ENCODE data around the gene SOBP. TPM values are rescaled to one million over a fixed set of nuclear protein-coding genes. Genes with fewer than 3 reads are reported as not detected.
A peak's percentile ranks its signal among the peaks of the same experiment; 100 is the strongest.

The SOBP gene
- total RNA-seq, 1 experiment from 2014 or later = 10.1 TPM

GRCh38 chr6:107578642-107579341 lies 88.9 kb downstream of the SOBP start:
- ATAC-seq (peak; percentile 97), DNase-seq (ENCODE audit: low spot score) (peak; percentile 55)
- H3K27me3 Mint-ChIP-seq (ENCODE audit: low read depth) = no peaks in the 10 kb centered on the region
- H3K9me3 Mint-ChIP-seq = peaks cover 4% of the 10 kb centered on the region
- CTCF ChIA-PET = interaction anchor here (0.7 to 1.2 kb wide), 3 partner anchors 8 to 119 kb away, joined by 3 to 4 read pairs (median 3); partner anchors contain the start of gene PDSS2
- peaks cover 39% of the 10 kb centered on the region for H3K4me1 Mint-ChIP-seq
- TF ChIP-seq CREM (CRISPR knock-in tag; IDR thresholded peaks at IDR 0.05) (no peak), ZNF232 (CRISPR knock-in tag; IDR thresholded peaks at IDR 0.05) (no peak), JAZF1 (CRISPR knock-in tag; IDR thresholded peaks at IDR 0.05) (no peak), SMAD3 (CRISPR knock-in tag; IDR thresholded peaks at IDR 0.05; ENCODE audit: borderline replicate concordance) (no peak), ZNF281 (CRISPR knock-in tag; IDR thresholded peaks at IDR 0.05) (peak; percentile 57; the same call in 1 of the 2 replicates), ZBTB21 (CRISPR knock-in tag; IDR thresholded peaks at IDR 0.05; ENCODE audit: borderline replicate concordance) (0 out of 2 replicates have a peak, but pooled peaks have one; percentile 18), SOX15 (CRISPR knock-in tag; IDR thresholded peaks at IDR 0.05) (no peak), FOXK1 (CRISPR knock-in tag; IDR thresholded peaks at IDR 0.05) (0 out of 2 replicates have a peak, but pooled peaks have one; percentile 37), TP53 (CRISPR knock-in tag; IDR thresholded peaks at IDR 0.05) (no peak), ETV6 (CRISPR knock-in tag; IDR thresholded peaks at IDR 0.05) (no peak), ATF3 (CRISPR knock-in tag; conservative IDR thresholded peaks at IDR 0.05) (no peak), TEAD1 (CRISPR knock-in tag; IDR thresholded peaks at IDR 0.05) (peak; percentile 26; the same call in 1 of the 2 replicates)
- TF ChIP-seq, protein P1, sequence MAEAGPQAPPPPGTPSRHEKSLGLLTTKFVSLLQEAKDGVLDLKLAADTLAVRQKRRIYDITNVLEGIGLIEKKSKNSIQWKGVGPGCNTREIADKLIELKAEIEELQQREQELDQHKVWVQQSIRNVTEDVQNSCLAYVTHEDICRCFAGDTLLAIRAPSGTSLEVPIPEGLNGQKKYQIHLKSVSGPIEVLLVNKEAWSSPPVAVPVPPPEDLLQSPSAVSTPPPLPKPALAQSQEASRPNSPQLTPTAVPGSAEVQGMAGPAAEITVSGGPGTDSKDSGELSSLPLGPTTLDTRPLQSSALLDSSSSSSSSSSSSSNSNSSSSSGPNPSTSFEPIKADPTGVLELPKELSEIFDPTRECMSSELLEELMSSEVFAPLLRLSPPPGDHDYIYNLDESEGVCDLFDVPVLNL (CRISPR knock-in tag; IDR thresholded peaks at IDR 0.05; ENCODE audit: borderline replicate concordance, low read depth) = no peak
- TF ChIP-seq, protein P2, sequence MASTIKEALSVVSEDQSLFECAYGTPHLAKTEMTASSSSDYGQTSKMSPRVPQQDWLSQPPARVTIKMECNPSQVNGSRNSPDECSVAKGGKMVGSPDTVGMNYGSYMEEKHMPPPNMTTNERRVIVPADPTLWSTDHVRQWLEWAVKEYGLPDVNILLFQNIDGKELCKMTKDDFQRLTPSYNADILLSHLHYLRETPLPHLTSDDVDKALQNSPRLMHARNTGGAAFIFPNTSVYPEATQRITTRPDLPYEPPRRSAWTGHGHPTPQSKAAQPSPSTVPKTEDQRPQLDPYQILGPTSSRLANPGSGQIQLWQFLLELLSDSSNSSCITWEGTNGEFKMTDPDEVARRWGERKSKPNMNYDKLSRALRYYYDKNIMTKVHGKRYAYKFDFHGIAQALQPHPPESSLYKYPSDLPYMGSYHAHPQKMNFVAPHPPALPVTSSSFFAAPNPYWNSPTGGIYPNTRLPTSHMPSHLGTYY (CRISPR knock-in tag; IDR thresholded peaks at IDR 0.05) = no peak
- peak overlapping the region; percentile 88 for H3K27ac Mint-ChIP-seq
- peaks cover 3% of the 10 kb centered on the region; the same call in 1 of the 2 replicates for H3K36me3 Mint-ChIP-seq
- POLR2A ChIA-PET = no interaction called here
- H3K4me3 Mint-ChIP-seq = 0 out of 2 replicates have a peak overlapping the region, but pooled peaks have one; percentile 6

GRCh38 chr6:107579456-107580056 lies 89.6 kb downstream of the SOBP start:
- Mint-ChIP-seq H3K4me1 (peaks cover 39% of the 10 kb centered on the region), H3K27me3 (ENCODE audit: low read depth) (no peaks in the 10 kb centered on the region), H3K9me3 (peaks cover 4% of the 10 kb centered on the region), H3K27ac (peak overlapping the region; percentile 21; the same call in 1 of the 2 replicates), H3K4me3 (no peak overlapping the region), H3K36me3 (peaks cover 3% of the 10 kb centered on the region; the same call in 1 of the 2 replicates)
- POLR2A ChIA-PET = no interaction called here
- CTCF ChIA-PET = interaction anchor here (0.7 to 1.0 kb wide), 2 partner anchors 91 to 120 kb away, joined by 3 to 4 read pairs; partner anchors contain the start of gene PDSS2
- ATAC-seq = no peak
- no peak for DNase-seq (ENCODE audit: low spot score)
- TF ChIP-seq, protein P3, sequence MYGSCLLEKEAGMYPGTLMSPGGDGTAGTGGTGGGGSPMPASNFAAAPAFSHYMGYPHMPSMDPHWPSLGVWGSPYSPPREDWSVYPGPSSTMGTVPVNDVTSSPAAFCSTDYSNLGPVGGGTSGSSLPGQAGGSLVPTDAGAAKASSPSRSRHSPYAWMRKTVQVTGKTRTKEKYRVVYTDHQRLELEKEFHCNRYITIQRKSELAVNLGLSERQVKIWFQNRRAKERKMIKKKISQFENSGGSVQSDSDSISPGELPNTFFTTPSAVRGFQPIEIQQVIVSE (CRISPR knock-in tag; IDR thresholded peaks at IDR 0.05; ENCODE audit: borderline replicate concordance) = no peak
- TF ChIP-seq NR1H2 (CRISPR knock-in tag; IDR thresholded peaks at IDR 0.05) (no peak), ATF1 (CRISPR knock-in tag; IDR thresholded peaks at IDR 0.05) (no peak)

Measured in WTC11 (cell line).